Neural cell (in vitro differentiated cells): ENCODE results near the gene BCL11B. TPM values are rescaled to one million over a fixed set of nuclear protein-coding genes. Genes with fewer than 3 reads are reported as not detected.

Source experiments
- H2AFZ ChIP-seq: fragments of 200-600, 300-800 bp; sonication (generic), shearing (Covaris generic); 2 replicates; pipeline ENCODE4 v1.6.0; 2014; ENCODE audit warnings: low read depth, mild to moderate bottlenecking, antibody characterized with exemption, low read length, moderate library complexity
- H3F3A ChIP-seq: fragments of 200-600 bp; shearing (Covaris generic); 2 replicates; pipeline ENCODE4 v1.6.1; 2016; ENCODE audit warnings: mild to moderate bottlenecking, moderate library complexity, mixed read lengths, antibody characterized with exemption, low read length; ENCODE audit not compliant: insufficient read depth, poor library complexity, severe bottlenecking
- H3K27ac ChIP-seq: fragments of 200-600, 300-800 bp; sonication (generic), shearing (Covaris generic); 2 replicates; pipeline ENCODE4 v1.5.1; 2014; ENCODE audit warnings: mild to moderate bottlenecking, low read length, moderate library complexity
- H3K27me3 ChIP-seq: fragments of 300-800, 200-600 bp; sonication (generic), shearing (Covaris generic); 2 replicates; pipeline ENCODE4 v1.6.0; 2014; ENCODE audit warnings: mild to moderate bottlenecking, low read depth, low read length, moderate library complexity; ENCODE audit not compliant: insufficient read depth
- H3K36me3 ChIP-seq: fragments of 300-800, 200-600 bp; sonication (generic), shearing (Covaris generic); 2 replicates; pipeline ENCODE4 v1.5.1; 2014; ENCODE audit warnings: mild to moderate bottlenecking, antibody characterized with exemption, low read length, moderate library complexity; ENCODE audit not compliant: insufficient read depth
- H3K4me2 ChIP-seq: fragments of 300-800, 200-600 bp; sonication (generic), shearing (Covaris generic); 2 replicates; pipeline ENCODE4 v1.6.0; 2014; ENCODE audit warnings: mild to moderate bottlenecking, low read length
- H3K4me3 ChIP-seq: fragments of 300-800, 200-600 bp; sonication (generic), shearing (Covaris generic); 2 replicates; pipeline ENCODE4 v1.5.1; 2014; ENCODE audit warnings: mild to moderate bottlenecking, low read length, moderate library complexity
- H3K79me2 ChIP-seq: fragments of 200-600 bp; shearing (Covaris generic); replicated peaks from 2 replicates; pipeline ENCODE4 v1.6.0; 2014; ENCODE audit warnings: mild to moderate bottlenecking, low read length, moderate library complexity; ENCODE audit not compliant: insufficient read depth
- H3K9ac ChIP-seq: fragments of 300-800, 200-600 bp; sonication (generic), shearing (Covaris generic); 2 replicates; pipeline ENCODE4 v1.6.1; 2016; ENCODE audit warnings: mild to moderate bottlenecking, low read length, mixed read lengths
- H3K9me2 ChIP-seq: fragments of 200-600 bp; shearing (Covaris generic); 2 replicates; pipeline ENCODE4 v1.6.1; 2016; ENCODE audit warnings: mild to moderate bottlenecking, low read length, mixed read lengths; ENCODE audit not compliant: insufficient read depth
- H3K9me3 ChIP-seq: fragments of 200-600, 300-800 bp; sonication (generic), shearing (Covaris generic); 2 replicates; pipeline ENCODE4 v1.6.1; 2016; ENCODE audit warnings: mild to moderate bottlenecking, mixed run types, low read length, moderate library complexity, mixed read lengths
- H4K20me1 ChIP-seq: fragments of 200-600 bp; shearing (Covaris generic); 2 replicates; pipeline ENCODE4 v1.6.1; 2016; ENCODE audit warnings: mild to moderate bottlenecking, mixed run types; ENCODE audit not compliant: insufficient read depth
- CTCF ChIP-seq: fragments of 450-650 bp; IDR thresholded peaks from 2 replicates; pipeline ENCODE4 v1.5.1; 2014; ENCODE audit warnings: antibody characterized with exemption, mild to moderate bottlenecking, moderate library complexity; ENCODE audit not compliant: poor library complexity, severe bottlenecking
- EP300 ChIP-seq: fragments of 450-650 bp; conservative IDR thresholded peaks from 2 replicates; pipeline ENCODE4 v1.6.1; 2014; ENCODE audit warnings: antibody characterized with exemption, mild to moderate bottlenecking, moderate library complexity; ENCODE audit not compliant: poor library complexity, severe bottlenecking
- EZH2 ChIP-seq: fragments of 200-600, 300-800 bp; shearing (Covaris generic), sonication (generic); IDR thresholded peaks from 2 replicates; pipeline ENCODE4 v1.6.1; 2014; ENCODE audit warnings: antibody characterized with exemption, low read length, borderline replicate concordance, mild to moderate bottlenecking; ENCODE audit not compliant: insufficient read depth, poor library complexity, severe bottlenecking
- MXI1 ChIP-seq: fragments of 450-650 bp; conservative IDR thresholded peaks from 2 replicates; pipeline ENCODE4 v1.6.1; 2014; ENCODE audit warnings: antibody characterized with exemption, mild to moderate bottlenecking; ENCODE audit not compliant: poor library complexity, severe bottlenecking
- POLR2AphosphoS5 ChIP-seq: IDR thresholded peaks from 2 replicates; pipeline ENCODE4 v1.6.1; 2012
- RAD21 ChIP-seq: fragments of 450-650 bp; conservative IDR thresholded peaks from 2 replicates; pipeline ENCODE4 v1.6.1; 2014; ENCODE audit warnings: antibody characterized with exemption, mild to moderate bottlenecking, moderate library complexity
- SMC3 ChIP-seq: fragments of 450-650 bp; conservative IDR thresholded peaks from 2 replicates; pipeline ENCODE4 v1.6.1; 2014; ENCODE audit warnings: antibody characterized with exemption, mild to moderate bottlenecking, moderate library complexity; ENCODE audit not compliant: poor library complexity
- TAF1 ChIP-seq: IDR thresholded peaks from 2 replicates; pipeline ENCODE4 v1.6.1; 2012; ENCODE audit warnings: low read depth
- polyA minus RNA-seq: library from RNA; depleted of rRNA, polyadenylated mRNA; stranded (reverse); fragments of >200 nt; gene quantifications from 2 replicates; pipeline ENCODE4 v1.2.3, GENCODE V29; 2014
- polyA plus RNA-seq: library from polyadenylated mRNA; depleted of rRNA; stranded (reverse); fragments of >200 nt; gene quantifications from 2 replicates; pipeline ENCODE4 v1.2.3, GENCODE V29; 2014
- TF ChIP-seq, protein P1 (sequence below): IDR thresholded peaks from 2 replicates; pipeline ENCODE4 v1.6.1; 2012; ENCODE audit warnings: borderline replicate concordance

The BCL11B gene
- 98.9 and 104 TPM in 2 replicates for polyA plus RNA-seq
- 259 and 270 TPM in 2 replicates for polyA minus RNA-seq

DNA sequence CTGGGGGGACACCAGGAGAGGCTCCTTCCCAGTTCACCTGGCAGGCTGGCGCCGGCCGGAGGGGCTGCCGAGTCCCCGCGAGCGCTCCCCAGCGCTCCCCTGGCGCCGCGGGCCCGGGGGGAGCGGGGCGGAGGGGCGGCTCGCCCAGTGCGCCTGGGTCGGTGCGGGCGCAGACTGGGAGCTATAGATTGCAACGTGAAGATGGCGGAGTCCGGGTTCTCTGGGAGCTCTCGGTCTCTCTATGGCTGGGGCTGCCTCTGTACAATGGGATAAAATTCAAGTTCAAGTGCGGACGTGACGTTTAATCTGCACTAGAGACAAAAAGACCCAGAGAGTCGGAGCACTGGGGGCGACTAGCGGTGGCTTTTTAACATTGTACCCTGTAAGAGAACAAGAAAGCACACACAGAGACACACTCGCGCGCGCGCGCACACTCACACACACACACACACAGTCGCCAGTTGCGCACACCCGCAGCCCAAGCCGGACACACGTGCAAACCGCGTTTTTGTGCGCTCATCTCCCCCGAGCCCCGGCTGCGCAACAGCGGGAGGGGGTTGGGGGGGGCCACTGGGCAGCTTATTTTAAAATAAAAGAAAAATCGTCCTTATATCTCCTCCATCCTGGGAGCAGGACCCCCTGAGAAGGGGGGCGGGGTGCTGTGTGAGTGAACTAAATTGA, at the start of gene BCL11B:
BCL11B (minus strand) TSS at position 247 of the 681 bp plus-strand sequence. CDS start 979 bp downstream, outside the sequence.
- Histone ChIP-seq H3K9me2 (no peaks in the 10 kb centered on the region), H4K20me1 (peaks cover under 1% of the 10 kb centered on the region), H3K36me3 (no peaks in the 10 kb centered on the region), H3K27me3 (peaks cover 15% of the 10 kb centered on the region), H3K4me3 (peak within 1 kb of the TSS; percentile 91), H3K4me2 (peak within 1 kb of the TSS; percentile 94), H3F3A (peaks cover 11% of the 10 kb centered on the region), H3K9me3 (no peaks in the 10 kb centered on the region), H2AFZ (no peak within 1 kb of the TSS), H3K79me2 (peaks cover 44% of the 10 kb centered on the region), H3K9ac (peak within 1 kb of the TSS; percentile 98), H3K27ac (peak within 1 kb of the TSS; percentile 98)
- TF ChIP-seq MXI1 = peak; percentile 74
- peak; percentile 65 for TF ChIP-seq TAF1
- TF ChIP-seq EZH2 = no peak
- peak; percentile 73 for TF ChIP-seq SMC3
- peak; percentile 91 for TF ChIP-seq POLR2AphosphoS5
- peak; percentile 62 for TF ChIP-seq EP300
- TF ChIP-seq RAD21 = peak; percentile 84
- peak; percentile 90 for TF ChIP-seq CTCF
- TF ChIP-seq, protein P1, sequence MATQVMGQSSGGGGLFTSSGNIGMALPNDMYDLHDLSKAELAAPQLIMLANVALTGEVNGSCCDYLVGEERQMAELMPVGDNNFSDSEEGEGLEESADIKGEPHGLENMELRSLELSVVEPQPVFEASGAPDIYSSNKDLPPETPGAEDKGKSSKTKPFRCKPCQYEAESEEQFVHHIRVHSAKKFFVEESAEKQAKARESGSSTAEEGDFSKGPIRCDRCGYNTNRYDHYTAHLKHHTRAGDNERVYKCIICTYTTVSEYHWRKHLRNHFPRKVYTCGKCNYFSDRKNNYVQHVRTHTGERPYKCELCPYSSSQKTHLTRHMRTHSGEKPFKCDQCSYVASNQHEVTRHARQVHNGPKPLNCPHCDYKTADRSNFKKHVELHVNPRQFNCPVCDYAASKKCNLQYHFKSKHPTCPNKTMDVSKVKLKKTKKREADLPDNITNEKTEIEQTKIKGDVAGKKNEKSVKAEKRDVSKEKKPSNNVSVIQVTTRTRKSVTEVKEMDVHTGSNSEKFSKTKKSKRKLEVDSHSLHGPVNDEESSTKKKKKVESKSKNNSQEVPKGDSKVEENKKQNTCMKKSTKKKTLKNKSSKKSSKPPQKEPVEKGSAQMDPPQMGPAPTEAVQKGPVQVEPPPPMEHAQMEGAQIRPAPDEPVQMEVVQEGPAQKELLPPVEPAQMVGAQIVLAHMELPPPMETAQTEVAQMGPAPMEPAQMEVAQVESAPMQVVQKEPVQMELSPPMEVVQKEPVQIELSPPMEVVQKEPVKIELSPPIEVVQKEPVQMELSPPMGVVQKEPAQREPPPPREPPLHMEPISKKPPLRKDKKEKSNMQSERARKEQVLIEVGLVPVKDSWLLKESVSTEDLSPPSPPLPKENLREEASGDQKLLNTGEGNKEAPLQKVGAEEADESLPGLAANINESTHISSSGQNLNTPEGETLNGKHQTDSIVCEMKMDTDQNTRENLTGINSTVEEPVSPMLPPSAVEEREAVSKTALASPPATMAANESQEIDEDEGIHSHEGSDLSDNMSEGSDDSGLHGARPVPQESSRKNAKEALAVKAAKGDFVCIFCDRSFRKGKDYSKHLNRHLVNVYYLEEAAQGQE = peak; percentile 38

DNA sequence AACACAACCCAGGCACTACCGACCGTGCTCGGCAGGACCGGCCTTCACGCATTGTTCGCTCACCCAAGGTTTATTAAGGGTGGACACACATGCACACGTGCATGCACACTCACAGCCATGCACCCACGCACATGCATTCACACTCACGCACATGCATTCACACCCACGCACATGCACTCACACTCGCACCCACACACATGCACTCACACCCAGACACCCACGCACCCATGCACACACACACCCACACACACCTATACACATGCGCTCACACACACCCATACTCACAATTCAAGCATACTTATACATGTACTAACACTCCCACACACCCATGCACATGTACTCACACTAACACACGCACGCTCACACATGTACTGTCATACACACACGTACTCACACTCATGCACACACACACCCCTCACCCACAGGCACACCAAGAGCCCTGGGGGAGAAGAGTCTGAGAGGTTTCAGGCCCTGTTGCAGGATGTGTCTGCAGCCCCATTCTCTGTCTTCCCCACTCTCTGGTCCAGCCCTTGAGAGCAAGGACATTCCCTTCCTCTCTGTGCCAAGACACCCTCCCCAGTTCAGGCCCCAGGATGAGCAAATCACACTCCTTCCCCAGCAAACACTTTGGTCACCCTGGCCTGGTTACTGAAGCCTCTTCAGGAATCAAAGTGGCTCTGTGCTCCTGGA, 49.4 kb upstream of the BCL11B start:
- no peaks in the 10 kb centered on the region for H3K9me2 ChIP-seq
- H3K27me3 ChIP-seq = no peaks in the 10 kb centered on the region
- no peak overlapping the region for H3K27ac ChIP-seq
- no peak overlapping the region for H3K9ac ChIP-seq
- H3F3A ChIP-seq = no peaks in the 10 kb centered on the region
- no peak for TF ChIP-seq MXI1
- TF ChIP-seq, protein P1 = no peak
- TF ChIP-seq SMC3 = no peak
- no peak for TF ChIP-seq RAD21
- TF ChIP-seq EP300 = no peak
- no peak for TF ChIP-seq POLR2AphosphoS5
- no peak for TF ChIP-seq CTCF
- no peak for TF ChIP-seq TAF1
- TF ChIP-seq EZH2 = no peak
- no peaks in the 10 kb centered on the region for H3K79me2 ChIP-seq
- no peak overlapping the region for H2AFZ ChIP-seq
- no peak overlapping the region for H3K4me3 ChIP-seq
- no peaks in the 10 kb centered on the region for H3K9me3 ChIP-seq
- H3K36me3 ChIP-seq = no peaks in the 10 kb centered on the region
- H4K20me1 ChIP-seq = no peaks in the 10 kb centered on the region
- no peak overlapping the region for H3K4me2 ChIP-seq
